Activated naive CD4-positive, alpha-beta T cell treated with anti-CD3 and anti-CD28 coated beads, Interleukin-2, amount 50 U/mL, for 72 hours (primary cell): ENCODE data around the gene BRD3OS. TPM values are rescaled to one million over a fixed set of nuclear protein-coding genes. Genes with fewer than 3 reads are reported as not detected.

Source experiments
- ATAC-seq, 2 donors: fragments of 150-1000 bp; cut with Tn5 transposase; 2 replicates each; pipeline ENCODE4 v1.10.0; 2021; ENCODE audit warnings: mild to moderate bottlenecking in 2 of 2, moderate library complexity in 2 of 2
- DNase-seq, 2 donors: peaks; one replicate each; pipeline ENCODE4 v3.0.0; 2021 to 2022; ENCODE audit warnings: low spot score in 2 of 2
- H3K27ac Mint-ChIP-seq, 2 donors: one replicate each; pipeline ENCODE4 v1.8.0; 2022; ENCODE audit warnings: mild to moderate bottlenecking in 2 of 2, mixed read lengths in 2 of 2
- H3K36me3 Mint-ChIP-seq, 2 donors: one replicate each; pipeline ENCODE4 v1.8.0; 2022; ENCODE audit warnings: mixed read lengths in 2 of 2
- H3K9me3 Mint-ChIP-seq, 2 donors: one replicate each; pipeline ENCODE4 v1.8.0; 2022; ENCODE audit warnings: mixed read lengths in 2 of 2
- total RNA-seq, 2 donors: library from RNA; stranded (reverse); gene quantifications; one replicate each; pipeline ENCODE4 v1.2.3, GENCODE V29; 2022

BRD3OS gene
- total RNA-seq, 2 donors from 2014 or later = 3.7 to 19.8 TPM

GRCh38 chr9:133996531-133997520, 28.5 kb upstream of the BRD3OS start:
- H3K36me3 Mint-ChIP-seq = no peaks in the 10 kb centered on the region
- no peak for DNase-seq
- H3K9me3 Mint-ChIP-seq = no peaks in the 10 kb centered on the region
- ATAC-seq = no peak
- no peak overlapping the region for H3K27ac Mint-ChIP-seq

GRCh38 chr9:133997584-133997983, 27.7 kb upstream of the BRD3OS start:
- Mint-ChIP-seq H3K27ac (no peak overlapping the region), H3K9me3 (no peaks in the 10 kb centered on the region), H3K36me3 (no peaks in the 10 kb centered on the region)
- no peak for ATAC-seq
- no peak for DNase-seq

GRCh38 chr9:133998915-133999595, 26.2 kb upstream of the BRD3OS start:
- H3K27ac Mint-ChIP-seq = no peak overlapping the region
- no peaks in the 10 kb centered on the region for H3K9me3 Mint-ChIP-seq
- DNase-seq (no peak), ATAC-seq (no peak)
- no peaks in the 10 kb centered on the region for H3K36me3 Mint-ChIP-seq

GRCh38 chr9:133999851-134000265, 25.4 kb upstream of the BRD3OS start:
- DNase-seq (no peak), ATAC-seq (no peak)
- Mint-ChIP-seq H3K36me3 (no peaks in the 10 kb centered on the region), H3K9me3 (no peaks in the 10 kb centered on the region), H3K27ac (no peak overlapping the region)

GRCh38 chr9:134002796-134003195, 22.5 kb upstream of the BRD3OS start:
- H3K9me3 Mint-ChIP-seq = no peaks in the 10 kb centered on the region
- H3K27ac Mint-ChIP-seq = no peak overlapping the region
- no peaks in the 10 kb centered on the region for H3K36me3 Mint-ChIP-seq

GRCh38 chr9:134003237-134003636, 22.0 kb upstream of the BRD3OS start:
- H3K27ac Mint-ChIP-seq = no peak overlapping the region
- H3K9me3 Mint-ChIP-seq = no peaks in the 10 kb centered on the region
- ATAC-seq = no peak
- no peaks in the 10 kb centered on the region for H3K36me3 Mint-ChIP-seq
- no peak for DNase-seq

More at GRCh38 chr9:134002796-134003195, 22.5 kb upstream of the BRD3OS start:
- DNase-seq = no peak
- ATAC-seq = no peak

GRCh38 chr9:134004131-134004873, 21.0 kb upstream of the BRD3OS start:
- H3K9me3 Mint-ChIP-seq = no peaks in the 10 kb centered on the region
- ATAC-seq (no peak), DNase-seq (no peak)
- no peaks in the 10 kb centered on the region for H3K36me3 Mint-ChIP-seq
- no peak overlapping the region for H3K27ac Mint-ChIP-seq

- Mint-ChIP-seq H3K36me3 (no peaks in the 10 kb centered on the region), H3K27ac (no peak overlapping the region), H3K9me3 (no peaks in the 10 kb centered on the region)
- ATAC-seq = no peak
- DNase-seq = no peak
Measured at GRCh38 chr9:134004881-134005280, 20.4 kb upstream of the BRD3OS start.

- Mint-ChIP-seq H3K9me3 (no peaks in the 10 kb centered on the region), H3K27ac (no peak overlapping the region), H3K36me3 (no peaks in the 10 kb centered on the region)
- no peak for ATAC-seq
- DNase-seq = no peak
Measured at GRCh38 chr9:134005381-134005780, 19.9 kb upstream of the BRD3OS start.

- Mint-ChIP-seq H3K9me3 (no peaks in the 10 kb centered on the region), H3K36me3 (peaks cover 0 to 7% of the 10 kb centered on the region in 2 donors), H3K27ac (no peak overlapping the region)
- DNase-seq (no peak), ATAC-seq (no peak)
Measured at GRCh38 chr9:134007150-134007549, 18.1 kb upstream of the BRD3OS start.

- H3K36me3 Mint-ChIP-seq = peaks cover 0 to 7% of the 10 kb centered on the region in 2 donors
- H3K9me3 Mint-ChIP-seq = no peaks in the 10 kb centered on the region
- H3K27ac Mint-ChIP-seq = no peak overlapping the region
- ATAC-seq (no peak), DNase-seq (no peak)
Measured at GRCh38 chr9:134007571-134007970, 17.7 kb upstream of the BRD3OS start.

GRCh38 chr9:134010310-134011173, 14.7 kb upstream of the BRD3OS start:
- no peak for ATAC-seq

GRCh38 chr9:134011401-134011800, 13.9 kb upstream of the BRD3OS start:
- H3K36me3 Mint-ChIP-seq = peaks cover 4 to 11% of the 10 kb centered on the region in 2 donors
- peak in 1 of 2 donors; percentile 74 for ATAC-seq
- H3K27ac Mint-ChIP-seq = no peak overlapping the region

More at GRCh38 chr9:134010310-134011173, 14.7 kb upstream of the BRD3OS start:
- Mint-ChIP-seq H3K36me3 (peaks cover 4 to 11% of the 10 kb centered on the region in 2 donors), H3K27ac (no peak overlapping the region), H3K9me3 (peaks cover 0 to 3% of the 10 kb centered on the region in 2 donors)
- no peak for DNase-seq

GRCh38 chr9:134014946-134015345, 10.3 kb upstream of the BRD3OS start:
- Mint-ChIP-seq H3K27ac (no peak overlapping the region), H3K36me3 (peaks cover 4 to 11% of the 10 kb centered on the region in 2 donors), H3K9me3 (peaks cover 0 to 3% of the 10 kb centered on the region in 2 donors)
- no peak for ATAC-seq
- no peak for DNase-seq

More at GRCh38 chr9:134011401-134011800, 13.9 kb upstream of the BRD3OS start:
- DNase-seq = no peak
- peaks cover 0 to 3% of the 10 kb centered on the region in 2 donors for H3K9me3 Mint-ChIP-seq

- H3K36me3 Mint-ChIP-seq = no peaks in the 10 kb centered on the region
- H3K27ac Mint-ChIP-seq = no peak overlapping the region
- DNase-seq (no peak), ATAC-seq (no peak)
- no peaks in the 10 kb centered on the region for H3K9me3 Mint-ChIP-seq
Measured at GRCh38 chr9:134024214-134024792, 978 bp upstream of the BRD3OS start.
